PC-3 (cell line): ENCODE data around the gene MIA.

Source experiments
- CTCF ChIP-seq: fragments of 300-600 bp; sonication (generic); conservative IDR thresholded peaks from 2 replicates; pipeline ENCODE4 v1.5.1; 2017; ENCODE audit warnings: antibody characterized with exemption, low read depth, mild to moderate bottlenecking, low read length
- EZH2 ChIP-seq: fragments of 300-600 bp; sonication (generic); IDR thresholded peaks from one replicate; pipeline ENCODE4 v1.6.1; 2017; ENCODE audit warnings: antibody characterized with exemption, mild to moderate bottlenecking, low read length; ENCODE audit not compliant: unreplicated experiment
- EZH2phosphoT487 ChIP-seq: fragments of 300-600 bp; sonication (generic); IDR thresholded peaks from 2 replicates; pipeline ENCODE4 v1.6.1; 2018; ENCODE audit warnings: mild to moderate bottlenecking, antibody characterized with exemption, low read length, borderline replicate concordance

- TF ChIP-seq CTCF: no peak
- TF ChIP-seq EZH2: no peak
- no peak for TF ChIP-seq EZH2phosphoT487
Observed at GRCh38 chr19:40763526-40763925, 11.8 kb upstream of the MIA start.
